ENCODE results near the gene MARK1.

DNA sequence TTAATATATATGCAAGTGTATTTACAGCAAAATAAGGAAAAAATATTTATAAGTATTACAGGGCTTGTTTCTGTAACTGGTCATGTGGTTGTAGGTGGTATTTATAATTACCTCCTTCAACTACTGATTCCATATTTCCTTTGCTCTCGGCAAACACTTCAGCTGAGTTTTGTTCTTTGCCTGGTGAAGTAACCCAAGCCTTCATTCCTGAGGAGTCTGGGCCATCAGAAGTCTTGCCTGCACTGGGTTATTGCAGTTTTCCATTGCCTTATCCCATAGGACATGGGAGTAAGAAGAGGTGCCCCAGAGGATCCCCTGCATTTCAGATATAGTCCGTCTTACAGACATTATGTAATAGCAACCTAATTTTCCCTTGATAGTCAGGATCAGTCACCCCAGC lies 23.8 kb downstream of the MARK1 start:
- TF ChIP-seq POLR2A (IDR thresholded peaks at IDR 0.05) (no peak), CTCF (IDR thresholded peaks at IDR 0.05) (no peak)

All from right lobe of liver (tissue), 4 donors.